ENCODE measurements around the gene EYS. TPM values are rescaled to one million over a fixed set of nuclear protein-coding genes. Genes with fewer than 3 reads are reported as not detected.
A peak's percentile ranks its signal among the peaks of the same experiment; 100 is the strongest.

EYS gene
- total and polyA plus RNA-seq, 8 donors: 0.24 to 0.85 (median 0.55) TPM

- no peaks in the 10 kb centered on the region for H3K9me3 ChIP-seq
- intact Hi-C loops (cut with DNase I): no loop called here
- DNase-seq (no peak), ATAC-seq (peak; percentile 25)
- H3K4me1 ChIP-seq: no peaks in the 10 kb centered on the region
- H3K36me3 ChIP-seq: no peaks in the 10 kb centered on the region
- no peak overlapping the region for H3K4me3 ChIP-seq
- no peak overlapping the region for H3K27ac ChIP-seq
- TF ChIP-seq, protein P1, sequence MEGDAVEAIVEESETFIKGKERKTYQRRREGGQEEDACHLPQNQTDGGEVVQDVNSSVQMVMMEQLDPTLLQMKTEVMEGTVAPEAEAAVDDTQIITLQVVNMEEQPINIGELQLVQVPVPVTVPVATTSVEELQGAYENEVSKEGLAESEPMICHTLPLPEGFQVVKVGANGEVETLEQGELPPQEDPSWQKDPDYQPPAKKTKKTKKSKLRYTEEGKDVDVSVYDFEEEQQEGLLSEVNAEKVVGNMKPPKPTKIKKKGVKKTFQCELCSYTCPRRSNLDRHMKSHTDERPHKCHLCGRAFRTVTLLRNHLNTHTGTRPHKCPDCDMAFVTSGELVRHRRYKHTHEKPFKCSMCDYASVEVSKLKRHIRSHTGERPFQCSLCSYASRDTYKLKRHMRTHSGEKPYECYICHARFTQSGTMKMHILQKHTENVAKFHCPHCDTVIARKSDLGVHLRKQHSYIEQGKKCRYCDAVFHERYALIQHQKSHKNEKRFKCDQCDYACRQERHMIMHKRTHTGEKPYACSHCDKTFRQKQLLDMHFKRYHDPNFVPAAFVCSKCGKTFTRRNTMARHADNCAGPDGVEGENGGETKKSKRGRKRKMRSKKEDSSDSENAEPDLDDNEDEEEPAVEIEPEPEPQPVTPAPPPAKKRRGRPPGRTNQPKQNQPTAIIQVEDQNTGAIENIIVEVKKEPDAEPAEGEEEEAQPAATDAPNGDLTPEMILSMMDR (IDR thresholded peaks at IDR 0.05): no peak
- H3K27me3 ChIP-seq: no peaks in the 10 kb centered on the region
These were observed 4.5 kb upstream of the EYS start for GRCh38 chr6:65711531-65711930.

- Histone ChIP-seq H3K9me3 (no peaks in the 10 kb centered on the region), H3K36me3 (no peaks in the 10 kb centered on the region), H3K4me3 (no peak overlapping the region), H3K27ac (no peak overlapping the region), H3K27me3 (no peaks in the 10 kb centered on the region), H3K4me1 (no peaks in the 10 kb centered on the region)
- ATAC-seq (no peak), DNase-seq (no peak)
- intact Hi-C loops (cut with DNase I): no loop called here
- TF ChIP-seq, protein P1 (IDR thresholded peaks at IDR 0.05): no peak
These were observed 2.2 kb upstream of the EYS start for GRCh38 chr6:65709099-65709830.

DNA sequence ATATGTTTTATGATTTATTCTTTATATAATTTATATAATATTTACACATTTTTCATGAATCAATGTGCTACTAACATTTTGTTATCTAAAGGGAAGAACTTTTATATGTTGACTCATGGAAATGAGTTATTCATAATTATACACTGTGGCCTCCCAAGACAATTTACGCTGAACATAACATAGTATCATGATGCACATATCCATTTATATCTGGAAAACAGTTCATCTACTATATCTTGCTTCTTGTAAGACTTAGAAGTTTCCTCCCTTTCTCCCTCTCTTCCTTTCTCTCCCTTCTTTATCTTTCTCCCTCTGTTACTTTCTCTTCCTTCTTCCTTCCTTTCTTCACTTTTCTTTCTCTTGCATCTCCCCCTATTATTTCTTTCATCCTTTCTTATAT lies 1.1 kb upstream of the EYS start:
- DNase-seq (no peak), ATAC-seq (no peak)
- TF ChIP-seq, protein P1 (IDR thresholded peaks at IDR 0.05): no peak
- no peak overlapping the region for H3K4me3 ChIP-seq
- H3K9me3 ChIP-seq: no peaks in the 10 kb centered on the region
- no peaks in the 10 kb centered on the region for H3K36me3 ChIP-seq
- intact Hi-C loops (cut with DNase I): no loop called here
- H3K27me3 ChIP-seq: no peaks in the 10 kb centered on the region
- H3K4me1 ChIP-seq: no peaks in the 10 kb centered on the region
- no peak overlapping the region for H3K27ac ChIP-seq

GRCh38 chr6:65706436-65706835 lies 590 bp downstream of the EYS start:
- Histone ChIP-seq H3K4me3 (no peak overlapping the region), H3K9me3 (no peaks in the 10 kb centered on the region), H3K27me3 (no peaks in the 10 kb centered on the region), H3K4me1 (no peaks in the 10 kb centered on the region), H3K36me3 (no peaks in the 10 kb centered on the region), H3K27ac (no peak overlapping the region)
- ATAC-seq: no peak
- intact Hi-C loops (cut with DNase I): no loop called here
- DNase-seq: no peak
- TF ChIP-seq, protein P1 (IDR thresholded peaks at IDR 0.05): no peak

- H3K4me3 ChIP-seq: no peak overlapping the region
- ATAC-seq (no peak), DNase-seq (no peak)
- no peaks in the 10 kb centered on the region for H3K36me3 ChIP-seq
- H3K4me1 ChIP-seq: no peaks in the 10 kb centered on the region
- intact Hi-C loops (cut with DNase I): no loop called here
- no peaks in the 10 kb centered on the region for H3K9me3 ChIP-seq
- no peaks in the 10 kb centered on the region for H3K27me3 ChIP-seq
- no peak overlapping the region for H3K27ac ChIP-seq
- TF ChIP-seq, protein P1 (IDR thresholded peaks at IDR 0.05): no peak
These were observed 5.7 kb downstream of the EYS start for GRCh38 chr6:65701325-65701724.

All from left lung (tissue), 10 donors.